Measurements from ENCODE around the gene NTM.

Gene NTM

DNA sequence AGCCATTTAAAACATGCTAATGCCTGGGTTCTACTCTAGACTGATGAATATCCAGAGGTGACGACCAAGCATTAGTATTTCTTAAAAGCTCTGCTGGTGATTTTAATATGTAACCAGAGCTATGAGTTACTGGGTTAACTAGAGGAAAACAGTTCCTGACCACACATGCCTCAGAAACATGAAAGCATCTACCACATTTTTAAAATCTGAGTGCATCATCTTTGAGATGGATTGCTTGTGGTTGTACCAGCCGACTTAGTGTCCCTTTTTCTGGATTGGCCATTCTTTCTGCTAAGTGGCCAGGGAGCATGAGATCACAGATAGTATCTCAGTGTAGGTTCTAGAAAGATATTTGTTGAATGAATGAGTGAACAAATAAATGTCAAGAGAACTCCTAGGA is 152.4 kb downstream of the NTM start:
- H3K4me1 ChIP-seq (ENCODE audit: control insufficient read depth, insufficient read depth, low read length), result no peaks in the 10 kb centered on the region
- ChIA-PET CTCF (interaction anchor here (0.6 to 1.2 kb wide), 5 partner anchors 8 to 1824 kb away, joined by 3 to 4 read pairs (median 3); no protein-coding TSS in a partner anchor), POLR2A (no interaction called here)
- H3K36me3 ChIP-seq (ENCODE audit: control insufficient read depth in 2 of 2, insufficient read depth in 1 of 2, low read length in 2 of 2), result no peaks in the 10 kb centered on the region
- no peak overlapping the region for H3K27ac ChIP-seq (ENCODE audit: extremely low read depth, low read depth, low read length)
- no peaks in the 10 kb centered on the region for H3K9me3 ChIP-seq (ENCODE audit: control insufficient read depth, insufficient read depth, low read depth, low read length)
- H3K4me3 ChIP-seq (ENCODE audit: low read depth, low read length), result no peak overlapping the region
- TF ChIP-seq YY2 (tag by site-specific recombination; IDR thresholded peaks at IDR 0.05) (no peak), SP3 (tag by site-specific recombination; IDR thresholded peaks at IDR 0.05) (no peak), ZNF311 (tag by site-specific recombination; IDR thresholded peaks at IDR 0.05; ENCODE audit: borderline replicate concordance) (no peak), ZNF155 (tag by site-specific recombination; IDR thresholded peaks at IDR 0.05) (no peak), HOXC10 (CRISPR knock-in tag; IDR thresholded peaks at IDR 0.05) (no peak), SP7 (tag by site-specific recombination; IDR thresholded peaks at IDR 0.05) (no peak), ZBTB17 (tag by site-specific recombination; IDR thresholded peaks at IDR 0.05) (no peak), ZNF623 (tag by site-specific recombination; IDR thresholded peaks at IDR 0.05) (no peak), ZNF184 (tag by site-specific recombination; IDR thresholded peaks at IDR 0.05) (no peak), ZNF571 (tag by site-specific recombination; IDR thresholded peaks at IDR 0.05) (no peak), ZNF658 (tag by site-specific recombination; IDR thresholded peaks at IDR 0.05) (no peak)
- TF ChIP-seq, protein P1, sequence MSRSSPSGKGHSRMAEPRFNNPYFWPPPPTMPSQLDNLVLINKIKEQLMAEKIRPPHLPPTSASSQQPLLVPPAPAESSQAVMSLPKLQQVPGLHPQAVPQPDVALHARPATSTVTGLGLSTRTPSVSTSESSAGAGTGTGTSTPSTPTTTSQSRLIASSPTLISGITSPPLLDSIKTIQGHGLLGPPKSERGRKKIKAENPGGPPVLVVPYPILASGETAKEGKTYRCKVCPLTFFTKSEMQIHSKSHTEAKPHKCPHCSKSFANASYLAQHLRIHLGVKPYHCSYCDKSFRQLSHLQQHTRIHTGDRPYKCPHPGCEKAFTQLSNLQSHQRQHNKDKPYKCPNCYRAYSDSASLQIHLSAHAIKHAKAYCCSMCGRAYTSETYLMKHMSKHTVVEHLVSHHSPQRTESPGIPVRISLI (tag by site-specific recombination; IDR thresholded peaks at IDR 0.05), result no peak

DNA sequence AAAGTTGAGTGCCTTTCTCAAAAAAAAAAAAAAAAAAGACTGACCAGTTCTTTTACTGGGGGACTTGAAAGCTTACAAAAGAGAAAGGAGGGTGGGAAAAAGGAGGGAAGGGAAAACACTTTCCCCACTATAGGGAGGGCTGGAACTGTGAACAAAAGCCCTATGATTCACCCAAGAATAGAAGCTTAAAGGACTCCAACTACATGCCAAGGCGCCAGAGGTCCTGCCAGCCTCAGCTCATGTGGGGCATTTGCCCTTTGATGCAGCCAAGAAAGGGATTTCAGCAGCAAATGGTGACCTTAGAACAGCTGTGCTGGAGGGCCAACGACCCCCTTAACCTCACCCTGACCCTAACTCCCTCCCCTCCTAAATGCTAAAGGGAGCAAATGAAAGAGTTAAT is 160.0 kb downstream of the NTM start:
- H3K4me1 ChIP-seq (ENCODE audit: control insufficient read depth, insufficient read depth, low read length), result no peaks in the 10 kb centered on the region
- no peaks in the 10 kb centered on the region for H3K36me3 ChIP-seq (ENCODE audit: control insufficient read depth in 2 of 2, insufficient read depth in 1 of 2, low read length in 2 of 2)
- no peaks in the 10 kb centered on the region for H3K9me3 ChIP-seq (ENCODE audit: control insufficient read depth, insufficient read depth, low read depth, low read length)
- ChIA-PET POLR2A (interaction anchor here (0.6 kb wide), 1 partner anchor 309 kb away, joined by 3 read pairs; no protein-coding TSS in a partner anchor), CTCF (interaction anchor here (0.6 kb wide), 1 partner anchor 47 kb away, joined by 4 read pairs; no protein-coding TSS in a partner anchor)
- H3K4me3 ChIP-seq (ENCODE audit: low read depth, low read length), result no peak overlapping the region
- no peak overlapping the region for H3K27ac ChIP-seq (ENCODE audit: extremely low read depth, low read depth, low read length)
- TF ChIP-seq GLI4 (tag by site-specific recombination; IDR thresholded peaks at IDR 0.05), result no peak
- TF ChIP-seq, protein P2, sequence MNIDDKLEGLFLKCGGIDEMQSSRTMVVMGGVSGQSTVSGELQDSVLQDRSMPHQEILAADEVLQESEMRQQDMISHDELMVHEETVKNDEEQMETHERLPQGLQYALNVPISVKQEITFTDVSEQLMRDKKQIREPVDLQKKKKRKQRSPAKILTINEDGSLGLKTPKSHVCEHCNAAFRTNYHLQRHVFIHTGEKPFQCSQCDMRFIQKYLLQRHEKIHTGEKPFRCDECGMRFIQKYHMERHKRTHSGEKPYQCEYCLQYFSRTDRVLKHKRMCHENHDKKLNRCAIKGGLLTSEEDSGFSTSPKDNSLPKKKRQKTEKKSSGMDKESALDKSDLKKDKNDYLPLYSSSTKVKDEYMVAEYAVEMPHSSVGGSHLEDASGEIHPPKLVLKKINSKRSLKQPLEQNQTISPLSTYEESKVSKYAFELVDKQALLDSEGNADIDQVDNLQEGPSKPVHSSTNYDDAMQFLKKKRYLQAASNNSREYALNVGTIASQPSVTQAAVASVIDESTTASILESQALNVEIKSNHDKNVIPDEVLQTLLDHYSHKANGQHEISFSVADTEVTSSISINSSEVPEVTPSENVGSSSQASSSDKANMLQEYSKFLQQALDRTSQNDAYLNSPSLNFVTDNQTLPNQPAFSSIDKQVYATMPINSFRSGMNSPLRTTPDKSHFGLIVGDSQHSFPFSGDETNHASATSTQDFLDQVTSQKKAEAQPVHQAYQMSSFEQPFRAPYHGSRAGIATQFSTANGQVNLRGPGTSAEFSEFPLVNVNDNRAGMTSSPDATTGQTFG (tag by site-specific recombination; IDR thresholded peaks at IDR 0.05; ENCODE audit: borderline replicate concordance), result no peak
- no peak for TF ChIP-seq ZNF121 (tag by site-specific recombination; IDR thresholded peaks at IDR 0.05)
- no peak for TF ChIP-seq ZNF175 (tag by site-specific recombination; IDR thresholded peaks at IDR 0.05)
- TF ChIP-seq ZNF585B (tag by site-specific recombination; IDR thresholded peaks at IDR 0.05), result no peak
- no peak for TF ChIP-seq ZNF391 (tag by site-specific recombination; IDR thresholded peaks at IDR 0.05; ENCODE audit: borderline replicate concordance, low read depth)
- TF ChIP-seq, protein P3, sequence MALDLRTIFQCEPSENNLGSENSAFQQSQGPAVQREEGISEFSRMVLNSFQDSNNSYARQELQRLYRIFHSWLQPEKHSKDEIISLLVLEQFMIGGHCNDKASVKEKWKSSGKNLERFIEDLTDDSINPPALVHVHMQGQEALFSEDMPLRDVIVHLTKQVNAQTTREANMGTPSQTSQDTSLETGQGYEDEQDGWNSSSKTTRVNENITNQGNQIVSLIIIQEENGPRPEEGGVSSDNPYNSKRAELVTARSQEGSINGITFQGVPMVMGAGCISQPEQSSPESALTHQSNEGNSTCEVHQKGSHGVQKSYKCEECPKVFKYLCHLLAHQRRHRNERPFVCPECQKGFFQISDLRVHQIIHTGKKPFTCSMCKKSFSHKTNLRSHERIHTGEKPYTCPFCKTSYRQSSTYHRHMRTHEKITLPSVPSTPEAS (tag by site-specific recombination; IDR thresholded peaks at IDR 0.05), result no peak
- no peak for TF ChIP-seq ZFP3 (tag by site-specific recombination; IDR thresholded peaks at IDR 0.05; ENCODE audit: low read depth)
- TF ChIP-seq, protein P4, sequence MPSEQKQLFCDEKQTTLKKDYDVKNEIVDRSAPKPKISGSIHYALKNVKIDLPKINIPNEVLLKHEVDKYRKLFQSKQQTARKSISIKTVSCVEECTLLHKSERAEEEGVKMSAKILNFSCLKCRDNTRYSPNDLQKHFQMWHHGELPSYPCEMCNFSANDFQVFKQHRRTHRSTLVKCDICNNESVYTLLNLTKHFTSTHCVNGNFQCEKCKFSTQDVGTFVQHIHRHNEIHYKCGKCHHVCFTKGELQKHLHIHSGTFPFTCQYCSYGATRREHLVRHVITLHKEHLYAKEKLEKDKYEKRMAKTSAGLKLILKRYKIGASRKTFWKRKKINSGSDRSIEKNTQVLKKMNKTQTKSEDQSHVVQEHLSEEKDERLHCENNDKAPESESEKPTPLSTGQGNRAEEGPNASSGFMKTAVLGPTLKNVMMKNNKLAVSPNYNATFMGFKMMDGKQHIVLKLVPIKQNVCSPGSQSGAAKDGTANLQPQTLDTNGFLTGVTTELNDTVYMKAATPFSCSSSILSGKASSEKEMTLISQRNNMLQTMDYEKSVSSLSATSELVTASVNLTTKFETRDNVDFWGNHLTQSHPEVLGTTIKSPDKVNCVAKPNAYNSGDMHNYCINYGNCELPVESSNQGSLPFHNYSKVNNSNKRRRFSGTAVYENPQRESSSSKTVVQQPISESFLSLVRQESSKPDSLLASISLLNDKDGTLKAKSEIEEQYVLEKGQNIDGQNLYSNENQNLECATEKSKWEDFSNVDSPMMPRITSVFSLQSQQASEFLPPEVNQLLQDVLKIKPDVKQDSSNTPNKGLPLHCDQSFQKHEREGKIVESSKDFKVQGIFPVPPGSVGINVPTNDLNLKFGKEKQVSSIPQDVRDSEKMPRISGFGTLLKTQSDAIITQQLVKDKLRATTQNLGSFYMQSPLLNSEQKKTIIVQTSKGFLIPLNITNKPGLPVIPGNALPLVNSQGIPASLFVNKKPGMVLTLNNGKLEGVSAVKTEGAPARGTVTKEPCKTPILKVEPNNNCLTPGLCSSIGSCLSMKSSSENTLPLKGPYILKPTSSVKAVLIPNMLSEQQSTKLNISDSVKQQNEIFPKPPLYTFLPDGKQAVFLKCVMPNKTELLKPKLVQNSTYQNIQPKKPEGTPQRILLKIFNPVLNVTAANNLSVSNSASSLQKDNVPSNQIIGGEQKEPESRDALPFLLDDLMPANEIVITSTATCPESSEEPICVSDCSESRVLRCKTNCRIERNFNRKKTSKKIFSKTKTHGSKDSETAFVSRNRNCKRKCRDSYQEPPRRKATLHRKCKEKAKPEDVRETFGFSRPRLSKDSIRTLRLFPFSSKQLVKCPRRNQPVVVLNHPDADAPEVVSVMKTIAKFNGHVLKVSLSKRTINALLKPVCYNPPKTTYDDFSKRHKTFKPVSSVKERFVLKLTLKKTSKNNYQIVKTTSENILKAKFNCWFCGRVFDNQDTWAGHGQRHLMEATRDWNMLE (tag by site-specific recombination; conservative IDR thresholded peaks at IDR 0.05; ENCODE audit: low read depth), result no peak
- TF ChIP-seq, protein P5, sequence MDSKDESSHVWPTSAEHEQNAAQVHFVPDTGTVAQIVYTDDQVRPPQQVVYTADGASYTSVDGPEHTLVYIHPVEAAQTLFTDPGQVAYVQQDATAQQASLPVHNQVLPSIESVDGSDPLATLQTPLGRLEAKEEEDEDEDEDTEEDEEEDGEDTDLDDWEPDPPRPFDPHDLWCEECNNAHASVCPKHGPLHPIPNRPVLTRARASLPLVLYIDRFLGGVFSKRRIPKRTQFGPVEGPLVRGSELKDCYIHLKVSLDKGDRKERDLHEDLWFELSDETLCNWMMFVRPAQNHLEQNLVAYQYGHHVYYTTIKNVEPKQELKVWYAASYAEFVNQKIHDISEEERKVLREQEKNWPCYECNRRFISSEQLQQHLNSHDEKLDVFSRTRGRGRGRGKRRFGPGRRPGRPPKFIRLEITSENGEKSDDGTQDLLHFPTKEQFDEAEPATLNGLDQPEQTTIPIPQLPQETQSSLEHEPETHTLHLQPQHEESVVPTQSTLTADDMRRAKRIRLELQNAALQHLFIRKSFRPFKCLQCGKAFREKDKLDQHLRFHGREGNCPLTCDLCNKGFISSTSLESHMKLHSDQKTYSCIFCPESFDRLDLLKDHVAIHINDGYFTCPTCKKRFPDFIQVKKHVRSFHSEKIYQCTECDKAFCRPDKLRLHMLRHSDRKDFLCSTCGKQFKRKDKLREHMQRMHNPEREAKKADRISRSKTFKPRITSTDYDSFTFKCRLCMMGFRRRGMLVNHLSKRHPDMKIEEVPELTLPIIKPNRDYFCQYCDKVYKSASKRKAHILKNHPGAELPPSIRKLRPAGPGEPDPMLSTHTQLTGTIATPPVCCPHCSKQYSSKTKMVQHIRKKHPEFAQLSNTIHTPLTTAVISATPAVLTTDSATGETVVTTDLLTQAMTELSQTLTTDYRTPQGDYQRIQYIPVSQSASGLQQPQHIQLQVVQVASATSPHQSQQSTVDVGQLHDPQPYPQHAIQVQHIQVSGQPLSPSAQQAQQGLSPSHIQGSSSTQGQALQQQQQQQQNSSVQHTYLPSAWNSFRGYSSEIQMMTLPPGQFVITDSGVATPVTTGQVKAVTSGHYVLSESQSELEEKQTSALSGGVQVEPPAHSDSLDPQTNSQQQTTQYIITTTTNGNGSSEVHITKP (tag by site-specific recombination; IDR thresholded peaks at IDR 0.05), result no peak
- TF ChIP-seq SP3 (tag by site-specific recombination; IDR thresholded peaks at IDR 0.05), result no peak
- no peak for TF ChIP-seq ZNF473 (tag by site-specific recombination; IDR thresholded peaks at IDR 0.05)

All from HEK293 (cell line).